HepG2 (cell line): ENCODE data around the gene FBXO28. TPM values are rescaled to one million over a fixed set of nuclear protein-coding genes. Genes with fewer than 3 reads are reported as not detected.
A peak's percentile ranks its signal among the peaks of the same experiment; 100 is the strongest.

Experiments used
- ATAC-seq: fragments of 200-7000 bp; cut with Tn5 transposase; 3 replicates; pipeline ENCODE4 v1.9.1; 2020; ENCODE audit warnings: mild to moderate bottlenecking, moderate library complexity
- BruUV-seq: library from RNA; stranded (reverse); fragments of 400-500 nt; replicated peaks from 2 replicates; lab custom pipeline; 2021; lab: Mats Ljungman, UMichigan
- CTCF ChIA-PET: fragments of 300-600 bp; formaldehyde crosslinking; extraction: SDS; loops from one replicate; lab custom pipeline; 2021; ENCODE audit warnings: low total read pairs, inconsistent platforms, low intra/inter-chr PET ratio; lab: Yijun Ruan, JAX
- POLR2A ChIA-PET: fragments of 350-600 bp; sonication (Branson Sonifier 250); formaldehyde crosslinking; loops from one replicate; lab custom pipeline; 2020; ENCODE audit warnings: antibody characterized with exemption, inconsistent platforms; lab: Yijun Ruan, JAX
- DNase-seq: peaks from one replicate; pipeline ENCODE4 v3.0.0-alpha.2; 2015; ENCODE audit warnings: low spot score
- FAIRE-seq: peaks from 3 replicates; lab custom pipeline; 2011; peaks lifted over from hg19 to GRCh38; lab: Jason Lieb, UNC
- H2AFZ ChIP-seq: one replicate; pipeline ENCODE4 v1.6.1; 2011; ENCODE audit warnings: low read length, inconsistent platforms
- H3K27ac ChIP-seq: fragments of 300-600 bp; 3 replicates; pipeline ENCODE4 v1.8.0; 2011; ENCODE audit warnings: mixed run types, mild to moderate bottlenecking, mixed read lengths, low read length, inconsistent platforms; ENCODE audit not compliant: insufficient read depth; ENCODE audit errors: extremely low read length
- H3K27me3 ChIP-seq, 2 experiments: fragments of 200-600 bp in 1 of 2; 2 replicates in 1 of 2; 3 replicates in 1 of 2; pipeline versions ENCODE4 v1.6.0 to v1.8.0; 2011; ENCODE audit warnings: low read length in 2 of 2, mild to moderate bottlenecking in 2 of 2, moderate library complexity in 2 of 2, inconsistent platforms in 1 of 2; ENCODE audit not compliant: insufficient read depth in 2 of 2, control insufficient read depth in 1 of 2
- H3K36me3 ChIP-seq, 2 experiments: fragments of 200-600 bp in 1 of 2; replicated peaks in 1 of 2; 2 replicates in 1 of 2; 3 replicates in 1 of 2; pipeline versions ENCODE4 v1.5.1 to v1.8.0; 2011; ENCODE audit warnings: low read length in 2 of 2, inconsistent platforms in 1 of 2; ENCODE audit not compliant: insufficient read depth in 2 of 2, control insufficient read depth in 1 of 2
- H3K4me1 ChIP-seq: 2 replicates; pipeline ENCODE4 v1.5.1; 2012; ENCODE audit warnings: low read length, inconsistent platforms; ENCODE audit not compliant: insufficient read depth
- H3K4me2 ChIP-seq: 2 replicates; pipeline ENCODE4 v1.6.0; 2011; ENCODE audit warnings: low read depth, low read length, inconsistent platforms
- H3K4me3 ChIP-seq, 3 experiments: fragments of 200-600 bp in 1 of 3; sonication (generic), shearing (Covaris generic) in 1 of 3; replicated peaks in 1 of 3; 2 replicates each; pipeline ENCODE4 v1.5.1; 2011 to 2016; ENCODE audit warnings: low read length in 3 of 3, inconsistent platforms in 2 of 3, low read depth in 2 of 3, mild to moderate bottlenecking in 2 of 3, control low read depth in 1 of 3, mixed read lengths in 1 of 3; ENCODE audit not compliant: insufficient read depth in 1 of 3
- H3K79me2 ChIP-seq: one replicate; pipeline ENCODE4 v1.6.1; 2011; ENCODE audit warnings: low read length, inconsistent platforms; ENCODE audit not compliant: insufficient read depth
- H3K9ac ChIP-seq: 2 replicates; pipeline ENCODE4 v1.6.0; 2011; ENCODE audit warnings: mild to moderate bottlenecking, low read depth, low read length, inconsistent platforms; ENCODE audit not compliant: insufficient read depth
- H3K9me3 ChIP-seq: 2 replicates; pipeline ENCODE4 v1.5.1; 2012; ENCODE audit warnings: mild to moderate bottlenecking, low read length
- H4K20me1 ChIP-seq: 2 replicates; pipeline ENCODE4 v1.6.0; 2011; ENCODE audit warnings: inconsistent platforms, mild to moderate bottlenecking, low read length, moderate library complexity; ENCODE audit not compliant: insufficient read depth
- AGO2 ChIP-seq: fragments of 200-400 bp; formaldehyde crosslinking; optimal IDR thresholded peaks from 2 replicates; pipeline ENCODE3; 2017; ENCODE audit warnings: mild to moderate bottlenecking, low read depth, low read length, moderate library complexity
- ARID2 ChIP-seq: sonication (generic); formaldehyde crosslinking; IDR thresholded peaks from 2 replicates; pipeline ENCODE4 v1.8.1; 2022; ENCODE audit warnings: mild to moderate bottlenecking, missing genetic modification reagents, borderline replicate concordance
- ARNT ChIP-seq: fragments of 450-650 bp; IDR thresholded peaks from 2 replicates; pipeline ENCODE4 v1.6.1; 2017
- CHD2 ChIP-seq: IDR thresholded peaks from 2 replicates; pipeline ENCODE4 v1.6.1; 2011; ENCODE audit warnings: low read depth, low read length, improper control_type of control experiment
- MXI1 ChIP-seq: IDR thresholded peaks from 3 replicates; pipeline ENCODE4 v1.6.1; 2012; ENCODE audit warnings: low read depth, low read length, inconsistent platforms, borderline replicate concordance
- NBN ChIP-seq: fragments of 450-650 bp; conservative IDR thresholded peaks from 2 replicates; pipeline ENCODE4 v1.6.1; 2017
- NFE2L1 ChIP-seq: sonication (generic); formaldehyde crosslinking; IDR thresholded peaks from 2 replicates; pipeline ENCODE4 v1.4.0; 2020; ENCODE audit warnings: missing genetic modification reagents, mild to moderate bottlenecking, borderline replicate concordance
- PCBP1 ChIP-seq: fragments of 200-400 bp; formaldehyde crosslinking; IDR thresholded peaks from 2 replicates; pipeline ENCODE4 v1.6.1; 2017; ENCODE audit warnings: mild to moderate bottlenecking, low read depth, low read length, borderline replicate concordance
- PCBP2 ChIP-seq: fragments of 200-400 bp; formaldehyde crosslinking; optimal IDR thresholded peaks from 2 replicates; pipeline ENCODE3; 2018; ENCODE audit warnings: low read length, low read depth; ENCODE audit not compliant: poor library complexity, severe bottlenecking
- PHF5A ChIP-seq: IDR thresholded peaks from one replicate; pipeline ENCODE4 v1.6.1; 2018; ENCODE audit warnings: low read depth, missing genetic modification reagents; ENCODE audit not compliant: unreplicated experiment
- RAD51 ChIP-seq: fragments of 450-650 bp; IDR thresholded peaks from 2 replicates; pipeline ENCODE4 v1.6.1; 2016; ENCODE audit warnings: borderline replicate concordance
- RXRA ChIP-seq: sonication (generic); formaldehyde crosslinking; IDR thresholded peaks from 2 replicates; pipeline ENCODE4 v1.5.1; 2020; ENCODE audit warnings: missing genetic modification reagents
- SKI ChIP-seq: fragments of 450-650 bp; IDR thresholded peaks from one replicate; pipeline ENCODE4 v1.6.1; 2018; ENCODE audit warnings: mild to moderate bottlenecking; ENCODE audit not compliant: partially characterized antibody
- TBX2 ChIP-seq: sonication (generic); formaldehyde crosslinking; IDR thresholded peaks from 2 replicates; pipeline ENCODE4 v1.5.0; 2020; ENCODE audit warnings: missing genetic modification reagents, mild to moderate bottlenecking, borderline replicate concordance
- ZNF224 ChIP-seq: sonication (generic); formaldehyde crosslinking; IDR thresholded peaks from 2 replicates; pipeline ENCODE4 v1.5.0; 2020; ENCODE audit warnings: mild to moderate bottlenecking, missing genetic modification reagents
- ZNF446 ChIP-seq: sonication (generic); formaldehyde crosslinking; IDR thresholded peaks from 2 replicates; pipeline ENCODE4 v1.5.0; 2020; ENCODE audit warnings: mild to moderate bottlenecking, missing genetic modification reagents
- ZNF552 ChIP-seq: sonication (generic); formaldehyde crosslinking; IDR thresholded peaks from 2 replicates; pipeline ENCODE4 v1.9.0; 2022; ENCODE audit warnings: missing genetic modification reagents, mild to moderate bottlenecking, borderline replicate concordance
- ZNF788 ChIP-seq: sonication (generic); formaldehyde crosslinking; IDR thresholded peaks from 2 replicates; pipeline ENCODE4 v1.5.0; 2020; ENCODE audit warnings: mild to moderate bottlenecking, missing genetic modification reagents, borderline replicate concordance
- WGBS: methylation state at CpG from one replicate; pipeline ENCODE4 v1.1.6; 2017; ENCODE audit warnings: low lambda C conversion rate; 5-methylcytosine and 5-hydroxymethylcytosine counted together
- in situ Hi-C: cut with HindIII; loops from 2 replicates; pipeline ENCODE4 v1.10.0; 2017; ENCODE audit warnings: low pct_unique_long_range_greater_than_20kb; ENCODE audit not compliant: extremely low pct_ligation_motif_present
- intact Hi-C: fragments of 100-400 bp; cut with micrococcal nuclease; formaldehyde crosslinking; loops from one replicate; pipeline ENCODE4 v1.10.0; 2022; ENCODE audit not compliant: unreplicated experiment
- polyA plus RNA-seq, 8 experiments: library from polyadenylated mRNA; depleted of rRNA in 3 of 8; stranded (reverse) in 7 of 8; unstranded in 1 of 8; fragments of >200 nt; fragmentation: Illumina TruSeq in 4 of 8; extraction: Trizol in 4 of 8; gene quantifications; 2 replicates each; pipeline versions ENCODE4 v1.2.1 to v1.2.3, GENCODE V29; 2011 to 2016; ENCODE audit warnings: low read depth in 4 of 8, missing spikeins in 1 of 8, mixed read lengths in 1 of 8; ENCODE audit not compliant: insufficient read depth in 1 of 8
- total RNA-seq, 5 experiments: library from RNA; depleted of rRNA; stranded (reverse); fragments of >200 nt; fragmentation: Illumina TruSeq; extraction: Trizol; gene quantifications; 2 replicates each; pipeline ENCODE4 v1.2.3, GENCODE V29; 2016; ENCODE audit warnings: low read depth in 1 of 5
- TF ChIP-seq, protein P1 (sequence below): conservative IDR thresholded peaks from 2 replicates; pipeline ENCODE4 v1.6.1; 2018; ENCODE audit warnings: missing genetic modification reagents

Gene FBXO28
- total and polyA plus RNA-seq, 2 of the 13 experiments (the other 11 are each of a cell fraction or from before 2014, with no cell fraction given) = 8.5 to 29.1 TPM

- POLR2A ChIA-PET = no interaction called here
- no peaks in the 10 kb centered on the region for H3K27me3 ChIP-seq
- H4K20me1 ChIP-seq = no peaks in the 10 kb centered on the region
- no TSS peak for BruUV-seq
- no peak overlapping the region for H3K4me2 ChIP-seq
- no peak overlapping the region for H3K27ac ChIP-seq
- 96% methylated on average over 8 of the region's 8 CpGs for WGBS
- no peak for DNase-seq
- intact Hi-C loops = no loop called here
- no peak for TF ChIP-seq PCBP2
- TF ChIP-seq, protein P1, sequence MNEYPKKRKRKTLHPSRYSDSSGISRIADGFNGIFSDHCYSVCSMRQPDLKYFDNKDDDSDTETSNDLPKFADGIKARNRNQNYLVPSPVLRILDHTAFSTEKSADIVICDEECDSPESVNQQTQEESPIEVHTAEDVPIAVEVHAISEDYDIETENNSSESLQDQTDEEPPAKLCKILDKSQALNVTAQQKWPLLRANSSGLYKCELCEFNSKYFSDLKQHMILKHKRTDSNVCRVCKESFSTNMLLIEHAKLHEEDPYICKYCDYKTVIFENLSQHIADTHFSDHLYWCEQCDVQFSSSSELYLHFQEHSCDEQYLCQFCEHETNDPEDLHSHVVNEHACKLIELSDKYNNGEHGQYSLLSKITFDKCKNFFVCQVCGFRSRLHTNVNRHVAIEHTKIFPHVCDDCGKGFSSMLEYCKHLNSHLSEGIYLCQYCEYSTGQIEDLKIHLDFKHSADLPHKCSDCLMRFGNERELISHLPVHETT = no peak
- TF ChIP-seq NFE2L1 (CRISPR knock-in tag) = no peak
- TF ChIP-seq, all 625 proteins: peak for 0
- Histone ChIP-seq H3K4me1 (no peaks in the 10 kb centered on the region; the same call in 1 of the 2 replicates), H3K4me3 (no peak overlapping the region), H2AFZ (no peak overlapping the region), H3K79me2 (no peaks in the 10 kb centered on the region), H3K9ac (no peak overlapping the region), H3K36me3 (peaks cover 0 to 10% of the 10 kb centered on the region in 2 experiments; a peak in 2 of 5 replicates), H3K9me3 (no peaks in the 10 kb centered on the region)
- CTCF ChIA-PET = no interaction called here
- FAIRE-seq (no peak), ATAC-seq (peak; percentile 35; the same call in 2 of the 3 replicates)
- in situ Hi-C loops = no loop called here
These were observed 48.9 kb downstream of the FBXO28 start for GRCh38 chr1:224162768-224163167.

- Histone ChIP-seq H3K79me2 (no peaks in the 10 kb centered on the region), H3K4me3 (no peak overlapping the region), H3K27ac (no peak overlapping the region), H3K36me3 (peaks cover 0 to 5% of the 10 kb centered on the region in 2 experiments; a peak in 2 of 5 replicates)
- DNase-seq = no peak
- no peak for ATAC-seq
- in situ Hi-C loops = no loop called here
- TF ChIP-seq CHD2 (no peak), PCBP1 (no peak), ZNF552 (CRISPR knock-in tag) (no peak), RAD51 (no peak), ZNF788 (CRISPR knock-in tag) (no peak), ZNF446 (CRISPR knock-in tag) (no peak), ZNF224 (CRISPR knock-in tag) (no peak), ARNT (no peak), MXI1 (no peak), NBN (no peak), TBX2 (CRISPR knock-in tag) (no peak), RXRA (CRISPR knock-in tag) (no peak), ARID2 (CRISPR knock-in tag) (no peak), AGO2 (no peak), PHF5A (CRISPR knock-in tag) (no peak), SKI (no peak)
- TF ChIP-seq, all 625 proteins: peak for 0
- POLR2A ChIA-PET = no interaction called here
- H2AFZ ChIP-seq = no peak overlapping the region
- FAIRE-seq = no peak
- intact Hi-C loops = no loop called here
- H3K4me1 ChIP-seq = peaks cover 1% of the 10 kb centered on the region
- H3K9ac ChIP-seq = no peak overlapping the region
- H3K27me3 ChIP-seq = no peaks in the 10 kb centered on the region
- no peak overlapping the region for H3K4me2 ChIP-seq
- 43% methylated on average over 2 of the region's 2 CpGs for WGBS
- BruUV-seq = no TSS peak
- H4K20me1 ChIP-seq = no peaks in the 10 kb centered on the region
- no peaks in the 10 kb centered on the region for H3K9me3 ChIP-seq
- CTCF ChIA-PET = no interaction called here
These were observed 49.4 kb downstream of the FBXO28 start for GRCh38 chr1:224163311-224163710.
